ENCODE data around the gene ZNF226.
"Not testable (repeated sequence)": the region's sequence is repeated elsewhere in the genome, so short reads cannot be mapped to it uniquely, and the experiment has no call there.

The ZNF226 gene

DNA sequence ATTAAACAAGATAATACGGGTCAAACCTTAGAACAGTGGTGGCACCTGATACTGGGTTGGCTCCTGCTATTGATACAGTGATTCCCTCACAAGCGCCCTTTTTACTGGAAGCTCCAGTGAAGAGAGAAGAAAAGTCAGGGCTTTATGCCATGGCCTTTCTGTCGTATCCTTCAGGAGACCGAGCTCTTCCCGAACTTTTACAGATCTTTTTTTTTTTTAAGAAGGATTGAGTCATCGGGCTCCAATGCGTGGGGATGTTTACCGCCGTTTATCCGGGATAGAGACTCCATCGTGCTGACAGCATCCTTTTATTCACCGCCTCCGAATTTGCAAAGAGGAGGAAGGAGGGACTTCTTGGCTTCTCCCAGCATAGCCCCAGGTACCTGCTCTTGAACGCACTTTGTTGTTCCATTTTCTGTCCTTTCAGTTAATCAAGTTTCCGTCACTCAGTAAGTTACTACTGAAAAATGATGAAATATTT, 48.0 kb downstream of the ZNF226 start:
- DNase-seq (ENCODE audit: low spot score) = no peak
- TF ChIP-seq CTCF (IDR thresholded peaks at IDR 0.05; ENCODE audit: extremely low read depth, missing control alignments) = no peak

- DNase-seq (ENCODE audit: low spot score) = not testable (repeated sequence)
These were observed 55.0 kb downstream of the ZNF226 start for GRCh38 chr19:44219926-44220325.

GRCh38 chr19:44220761-44221160, 55.9 kb downstream of the ZNF226 start:
- not testable (repeated sequence) for DNase-seq (ENCODE audit: low spot score)

- not testable (repeated sequence) for DNase-seq (ENCODE audit: low spot score)
These were observed 56.4 kb downstream of the ZNF226 start for GRCh38 chr19:44221291-44221690.
